GM13976 (cell line): ENCODE data around the gene NSD1.
"Not testable (repeated sequence)": the region's sequence is repeated elsewhere in the genome, so short reads cannot be mapped to it uniquely, and the experiment has no call there.

Experiments
- DNase-seq: peaks from one replicate; pipeline ENCODE4 v3.0.0; 2012; ENCODE audit warnings: low spot score
- CTCF ChIP-seq: IDR thresholded peaks from 2 replicates; pipeline ENCODE4 v1.5.1; 2012; ENCODE audit warnings: borderline replicate concordance, mild to moderate bottlenecking; ENCODE audit not compliant: insufficient read depth; ENCODE audit errors: extremely low read depth, missing control alignments, control extremely low read depth
- in situ Hi-C: fragments of 300-500 bp; cut with MboI; formaldehyde crosslinking; loops from one replicate; pipeline ENCODE4 v1.12.0; 2022; ENCODE audit warnings: low sequenced_read_pairs, mixed read lengths, inconsistent platforms; ENCODE audit not compliant: unreplicated experiment

The NSD1 gene

GRCh38 chr5:177234841-177235240, 101.3 kb downstream of the NSD1 start:
- DNase-seq, result no peak
- TF ChIP-seq CTCF, result no peak
- in situ Hi-C loops, result no loop called here

GRCh38 chr5:177241768-177242167, 108.2 kb downstream of the NSD1 start:
- TF ChIP-seq CTCF, result no peak
- DNase-seq, result no peak
- in situ Hi-C loops, result no loop called here

DNA sequence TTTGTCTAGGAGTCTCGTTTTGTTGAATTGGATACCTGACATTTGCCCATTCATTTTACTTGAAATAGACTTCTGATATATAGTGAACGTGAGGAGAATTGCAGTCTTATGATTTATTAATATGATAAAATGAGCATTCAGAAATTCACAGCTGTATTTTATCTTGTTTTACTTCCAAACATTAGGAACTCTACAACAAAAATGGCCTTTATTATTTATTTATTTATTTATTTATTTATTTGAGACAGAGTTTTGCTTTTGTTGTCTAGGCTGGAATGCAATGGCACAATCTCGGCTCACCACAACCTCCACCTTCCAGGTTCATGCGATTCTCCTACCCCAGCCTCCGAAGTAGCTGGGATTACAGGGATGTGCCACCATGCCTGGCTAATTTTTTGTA, 108.7 kb downstream of the NSD1 start:
- DNase-seq, result no peak
- TF ChIP-seq CTCF, result no peak
- in situ Hi-C loops, result no loop called here

- DNase-seq, result no peak
- in situ Hi-C loops, result no loop called here
- no peak for TF ChIP-seq CTCF
These were observed 116.4 kb downstream of the NSD1 start for GRCh38 chr5:177249761-177250537.

GRCh38 chr5:177253252-177253651, 119.7 kb downstream of the NSD1 start:
- in situ Hi-C loops, result no loop called here
- no peak for DNase-seq
- no peak for TF ChIP-seq CTCF

DNA sequence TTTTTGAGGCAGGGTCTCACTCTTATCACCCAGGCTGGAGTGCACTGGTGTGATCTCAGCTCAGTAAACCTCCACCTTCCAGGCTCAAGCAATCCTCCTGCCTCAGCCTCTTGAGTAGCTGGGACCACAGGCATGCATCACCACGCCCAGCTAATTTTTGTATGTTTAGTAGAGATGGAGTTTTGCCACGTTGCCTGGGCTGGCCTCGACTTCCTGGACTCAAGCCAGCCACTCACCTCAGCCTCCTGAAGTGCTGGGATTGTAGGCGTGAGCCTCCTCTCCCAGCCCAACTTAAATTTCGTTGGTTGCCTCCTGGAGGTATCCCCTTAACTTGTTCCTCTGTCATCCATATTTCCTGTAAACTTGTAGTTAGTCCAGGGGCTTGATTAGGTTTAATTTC, 122.7 kb downstream of the NSD1 start:
- TF ChIP-seq CTCF, result no peak

GRCh38 chr5:177258711-177259110, 125.1 kb downstream of the NSD1 start:
- in situ Hi-C loops, DNase-seq: not testable (repeated sequence)

More for the DNA sequence above, 122.7 kb downstream of the NSD1 start:
- DNase-seq, result no peak
- in situ Hi-C loops, result no loop called here
